Coronary artery (tissue), 2 donors: ENCODE data around the gene LPCAT2.

Source experiments
- DNase-seq: peaks from one replicate; pipeline ENCODE4 v3.0.0-alpha.2; 2017; ENCODE audit warnings: low spot score
- H3K27ac ChIP-seq, 2 donors: fragments of 200-600 bp; sonication (generic); one replicate each; pipeline ENCODE4 v1.5.1; 2016 to 2019
- H3K4me3 ChIP-seq: fragments of 200-600 bp; sonication (generic); 2 replicates; pipeline ENCODE4 v1.5.1; 2016; ENCODE audit warnings: mild to moderate bottlenecking, moderate library complexity
- TF ChIP-seq, protein P1 (sequence below): fragments of 200-600 bp; sonication (generic); IDR thresholded peaks from one replicate; pipeline ENCODE4 v1.5.1; 2019; ENCODE audit warnings: antibody characterized with exemption

LPCAT2 gene, protein sequence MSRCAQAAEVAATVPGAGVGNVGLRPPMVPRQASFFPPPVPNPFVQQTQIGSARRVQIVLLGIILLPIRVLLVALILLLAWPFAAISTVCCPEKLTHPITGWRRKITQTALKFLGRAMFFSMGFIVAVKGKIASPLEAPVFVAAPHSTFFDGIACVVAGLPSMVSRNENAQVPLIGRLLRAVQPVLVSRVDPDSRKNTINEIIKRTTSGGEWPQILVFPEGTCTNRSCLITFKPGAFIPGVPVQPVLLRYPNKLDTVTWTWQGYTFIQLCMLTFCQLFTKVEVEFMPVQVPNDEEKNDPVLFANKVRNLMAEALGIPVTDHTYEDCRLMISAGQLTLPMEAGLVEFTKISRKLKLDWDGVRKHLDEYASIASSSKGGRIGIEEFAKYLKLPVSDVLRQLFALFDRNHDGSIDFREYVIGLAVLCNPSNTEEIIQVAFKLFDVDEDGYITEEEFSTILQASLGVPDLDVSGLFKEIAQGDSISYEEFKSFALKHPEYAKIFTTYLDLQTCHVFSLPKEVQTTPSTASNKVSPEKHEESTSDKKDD

DNA sequence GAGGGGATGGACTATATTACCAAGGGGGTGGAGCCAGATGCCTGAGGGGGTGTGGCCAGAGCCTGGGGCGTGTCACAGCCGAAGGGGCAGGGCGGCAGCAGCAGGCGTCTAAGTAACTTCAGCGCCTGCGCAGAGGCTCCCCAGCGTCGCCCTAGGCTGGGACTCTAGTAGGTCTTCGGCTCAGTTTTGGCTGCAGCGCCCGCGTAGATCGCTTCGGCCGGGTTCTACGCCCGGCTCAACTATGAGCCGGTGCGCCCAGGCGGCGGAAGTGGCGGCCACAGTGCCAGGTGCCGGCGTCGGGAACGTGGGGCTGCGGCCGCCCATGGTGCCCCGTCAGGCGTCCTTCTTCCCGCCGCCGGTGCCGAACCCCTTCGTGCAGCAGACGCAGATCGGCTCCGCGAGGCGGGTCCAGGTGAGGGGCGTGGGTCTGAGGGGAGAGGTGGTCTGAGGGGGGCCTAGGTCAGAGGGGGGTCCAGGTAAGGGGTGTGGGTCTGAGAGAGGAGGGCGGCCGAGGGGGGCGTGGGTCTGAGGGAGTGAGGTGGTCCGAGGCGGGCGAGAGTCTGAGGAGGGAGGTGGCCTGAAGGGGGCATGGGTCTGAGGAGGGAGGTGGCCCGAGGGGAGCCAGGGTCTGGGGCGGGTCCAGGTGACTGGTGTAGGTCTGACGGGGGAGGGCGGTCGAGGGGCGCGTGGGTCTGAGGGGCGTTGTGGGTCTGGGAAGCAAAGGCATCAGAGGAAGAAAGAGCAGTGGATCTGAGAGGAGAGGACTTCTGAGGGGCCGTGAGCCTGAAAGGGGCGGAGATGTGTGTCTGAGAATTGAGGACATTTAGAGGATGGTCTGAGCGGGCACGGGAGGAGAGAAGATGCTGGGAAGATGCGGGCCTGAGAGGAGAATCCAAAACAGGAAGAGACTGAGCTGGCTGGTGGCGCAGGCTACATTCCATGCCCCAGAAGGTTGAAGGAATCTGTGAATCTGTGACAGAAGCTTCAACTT, at the start of gene LPCAT2:
LPCAT2 (plus strand) TSS at position 132 of the 991 bp plus-strand sequence; CDS start at position 242, 110 bp downstream.
- Histone ChIP-seq H3K4me3 (peak within 1 kb of the TSS; percentile 87), H3K27ac (peak within 1 kb of the TSS in 1 of 2 donors; percentile 83)
- TF ChIP-seq, protein P1, sequence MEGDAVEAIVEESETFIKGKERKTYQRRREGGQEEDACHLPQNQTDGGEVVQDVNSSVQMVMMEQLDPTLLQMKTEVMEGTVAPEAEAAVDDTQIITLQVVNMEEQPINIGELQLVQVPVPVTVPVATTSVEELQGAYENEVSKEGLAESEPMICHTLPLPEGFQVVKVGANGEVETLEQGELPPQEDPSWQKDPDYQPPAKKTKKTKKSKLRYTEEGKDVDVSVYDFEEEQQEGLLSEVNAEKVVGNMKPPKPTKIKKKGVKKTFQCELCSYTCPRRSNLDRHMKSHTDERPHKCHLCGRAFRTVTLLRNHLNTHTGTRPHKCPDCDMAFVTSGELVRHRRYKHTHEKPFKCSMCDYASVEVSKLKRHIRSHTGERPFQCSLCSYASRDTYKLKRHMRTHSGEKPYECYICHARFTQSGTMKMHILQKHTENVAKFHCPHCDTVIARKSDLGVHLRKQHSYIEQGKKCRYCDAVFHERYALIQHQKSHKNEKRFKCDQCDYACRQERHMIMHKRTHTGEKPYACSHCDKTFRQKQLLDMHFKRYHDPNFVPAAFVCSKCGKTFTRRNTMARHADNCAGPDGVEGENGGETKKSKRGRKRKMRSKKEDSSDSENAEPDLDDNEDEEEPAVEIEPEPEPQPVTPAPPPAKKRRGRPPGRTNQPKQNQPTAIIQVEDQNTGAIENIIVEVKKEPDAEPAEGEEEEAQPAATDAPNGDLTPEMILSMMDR, result no peak
- DNase-seq, result no peak

DNA sequence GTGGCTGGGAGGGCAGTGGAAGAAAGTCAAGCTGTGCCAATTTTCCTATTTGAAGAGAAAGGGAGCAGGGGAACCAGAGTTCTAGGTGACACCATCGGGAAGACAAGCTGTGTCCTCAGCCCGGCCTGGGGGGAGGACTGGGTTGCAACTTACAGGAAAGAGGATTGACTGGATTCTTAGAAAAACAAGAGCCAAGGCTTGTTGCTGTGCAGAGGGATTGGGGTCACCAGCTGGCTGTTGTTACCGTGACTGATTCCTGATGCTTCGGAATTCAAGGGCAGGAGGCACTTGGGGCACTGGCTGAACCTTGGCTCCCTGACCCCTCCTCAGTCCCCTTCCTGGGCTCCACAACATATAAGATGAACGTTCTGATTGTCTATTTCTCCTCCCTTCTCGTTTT, 46.6 kb upstream of the LPCAT2 start:
- TF ChIP-seq, protein P1, result no peak
- DNase-seq, result no peak
- no peak overlapping the region for H3K4me3 ChIP-seq
- no peak overlapping the region for H3K27ac ChIP-seq

DNA sequence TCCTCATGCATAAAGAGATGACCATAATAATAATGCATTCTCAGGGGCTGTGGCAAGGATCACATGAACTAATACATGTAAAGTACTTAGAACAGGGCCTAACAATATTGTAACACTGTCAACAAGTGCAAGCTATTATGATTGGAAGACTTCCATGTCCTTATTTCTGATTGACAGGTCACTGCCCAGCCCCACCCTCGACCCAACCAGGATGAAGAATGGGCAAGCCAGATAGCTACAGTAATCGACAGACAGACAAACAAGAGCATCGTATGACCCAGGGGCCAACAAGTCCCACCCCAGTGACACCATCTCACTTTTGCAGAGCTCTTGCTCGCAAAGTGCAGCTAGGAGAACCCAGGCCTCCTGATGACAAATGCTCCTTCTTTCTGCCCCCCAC, 44.5 kb upstream of the LPCAT2 start:
- no peak overlapping the region for H3K4me3 ChIP-seq
- DNase-seq, result no peak
- TF ChIP-seq, protein P1, result no peak
- no peak overlapping the region for H3K27ac ChIP-seq

DNA sequence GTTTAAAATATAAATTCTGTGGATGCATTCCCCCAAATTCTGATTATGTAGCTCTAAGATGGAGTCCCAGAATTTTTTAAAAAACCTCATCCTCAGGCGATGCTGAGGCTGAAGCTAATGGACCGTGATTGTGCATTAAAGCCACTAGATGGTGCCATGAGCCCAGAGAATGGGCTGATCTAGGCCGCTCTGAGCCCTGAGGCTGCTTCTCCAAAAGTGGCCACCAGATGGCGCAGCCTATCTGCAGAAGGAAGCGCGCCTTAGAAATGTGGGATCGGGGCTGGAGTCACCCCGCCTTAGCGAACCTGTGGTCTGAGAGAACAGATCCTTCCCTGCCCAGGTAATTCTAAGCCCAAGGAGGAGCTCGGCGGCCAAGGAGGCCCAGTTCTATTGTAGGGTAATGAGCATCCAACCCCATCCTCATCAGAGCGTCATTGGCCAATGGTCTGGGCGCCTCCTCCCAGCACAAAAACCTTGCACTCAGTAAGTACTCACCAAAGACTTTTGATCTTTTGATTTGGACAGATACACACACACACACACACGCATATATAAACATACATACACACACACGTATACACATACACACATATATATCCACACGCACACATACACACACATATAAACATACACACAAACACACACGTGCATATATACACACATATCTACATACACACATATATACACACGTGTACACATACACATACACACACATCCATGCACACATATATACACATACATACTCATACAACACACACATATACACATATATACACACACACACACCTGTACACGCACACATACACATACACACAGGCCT, 43.6 kb upstream of the LPCAT2 start:
- TF ChIP-seq, protein P1, result peak; percentile 98
- Histone ChIP-seq H3K27ac (no peak overlapping the region), H3K4me3 (no peak overlapping the region)
- no peak for DNase-seq

DNA sequence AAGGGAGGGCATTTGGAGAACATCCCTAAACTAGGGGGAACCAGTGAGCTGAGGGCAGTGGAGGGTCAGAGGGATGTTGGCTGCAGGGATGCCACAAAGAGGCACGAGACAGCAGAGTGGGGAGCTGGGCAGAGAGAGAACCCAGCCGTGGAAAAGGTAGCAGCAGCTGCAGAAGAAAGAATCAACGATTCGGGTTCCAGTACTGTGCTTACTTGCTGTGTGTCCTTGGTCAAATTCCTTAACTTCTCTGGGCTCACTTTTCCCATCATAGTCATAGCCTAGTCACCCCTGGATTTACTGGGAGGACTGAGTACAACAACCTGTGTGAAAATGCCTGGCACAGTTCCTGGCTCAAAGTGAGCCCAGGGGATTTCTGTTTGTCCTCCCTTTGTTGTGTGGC, 42.7 kb upstream of the LPCAT2 start:
- peak; percentile 41 for DNase-seq
- Histone ChIP-seq H3K4me3 (no peak overlapping the region), H3K27ac (no peak overlapping the region)
- TF ChIP-seq, protein P1, result no peak

DNA sequence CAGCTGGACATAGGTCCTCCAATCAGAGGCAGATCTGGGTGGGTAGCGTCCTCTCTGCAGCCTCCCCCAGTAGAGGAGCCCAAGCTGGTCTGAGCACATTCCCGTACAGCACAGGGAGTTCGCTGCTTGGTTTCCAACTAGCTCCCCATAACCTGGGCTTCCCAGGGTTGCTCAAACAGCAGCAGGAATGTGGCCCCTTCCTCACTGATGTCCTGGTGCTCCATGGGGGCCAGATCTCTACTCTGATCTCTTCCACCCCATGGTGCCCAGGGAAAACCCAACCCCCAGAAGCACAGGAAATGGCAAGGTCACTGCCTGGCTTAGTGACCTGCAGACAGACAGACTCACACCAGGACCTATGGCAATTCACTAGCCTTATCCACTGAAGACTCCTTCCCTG, 41.0 kb upstream of the LPCAT2 start:
- TF ChIP-seq, protein P1, result no peak
- no peak for DNase-seq
- H3K27ac ChIP-seq, result no peak overlapping the region
- no peak overlapping the region for H3K4me3 ChIP-seq
